Endothelial cell (in vitro differentiated cells): ENCODE results near the gene RAB31. TPM values are rescaled to one million over a fixed set of nuclear protein-coding genes. Genes with fewer than 3 reads are reported as not detected.

ENCODE experiments used
- DNase-seq: peaks from one replicate; pipeline ENCODE4 v3.0.0; 2021; ENCODE audit warnings: low spot score
- H3K27ac Mint-ChIP-seq: one replicate; pipeline ENCODE4 v1.8.0; 2021; ENCODE audit warnings: mixed read lengths, inconsistent platforms; ENCODE audit not compliant: unreplicated experiment
- H3K27me3 Mint-ChIP-seq: one replicate; pipeline ENCODE4 v1.8.0; 2021; ENCODE audit warnings: mild to moderate bottlenecking, moderate library complexity, mixed read lengths, inconsistent platforms; ENCODE audit not compliant: unreplicated experiment
- H3K36me3 Mint-ChIP-seq: one replicate; pipeline ENCODE4 v1.8.0; 2021; ENCODE audit warnings: mild to moderate bottlenecking, low read depth, mixed read lengths, inconsistent platforms; ENCODE audit not compliant: unreplicated experiment
- H3K4me1 Mint-ChIP-seq: one replicate; pipeline ENCODE4 v1.8.0; 2021; ENCODE audit warnings: mild to moderate bottlenecking, mixed read lengths, inconsistent platforms; ENCODE audit not compliant: unreplicated experiment
- H3K4me3 Mint-ChIP-seq: one replicate; pipeline ENCODE4 v1.8.0; 2021; ENCODE audit warnings: mild to moderate bottlenecking, mixed read lengths, inconsistent platforms; ENCODE audit not compliant: unreplicated experiment
- H3K9me3 Mint-ChIP-seq: one replicate; pipeline ENCODE4 v1.8.0; 2021; ENCODE audit warnings: mixed read lengths, inconsistent platforms; ENCODE audit not compliant: unreplicated experiment
- total RNA-seq: library from RNA; stranded (reverse); fragmentation: NEBNext Ultra II Directional; extraction: Animal tissue kit (Norgen Biotek cat#: 25700); gene quantifications from one replicate; pipeline ENCODE4 v1.2.1, GENCODE V29; 2021; ENCODE audit not compliant: unreplicated experiment
- TF ChIP-seq, protein P1 (sequence below): fragments of 200-600 bp; sonication (generic); IDR thresholded peaks from one replicate; pipeline ENCODE4 v1.5.0; 2021; ENCODE audit warnings: antibody characterized with exemption; ENCODE audit not compliant: unreplicated experiment

RAB31 gene
- total RNA-seq, 1 donor from 2014 or later, result 88.8 TPM

DNA sequence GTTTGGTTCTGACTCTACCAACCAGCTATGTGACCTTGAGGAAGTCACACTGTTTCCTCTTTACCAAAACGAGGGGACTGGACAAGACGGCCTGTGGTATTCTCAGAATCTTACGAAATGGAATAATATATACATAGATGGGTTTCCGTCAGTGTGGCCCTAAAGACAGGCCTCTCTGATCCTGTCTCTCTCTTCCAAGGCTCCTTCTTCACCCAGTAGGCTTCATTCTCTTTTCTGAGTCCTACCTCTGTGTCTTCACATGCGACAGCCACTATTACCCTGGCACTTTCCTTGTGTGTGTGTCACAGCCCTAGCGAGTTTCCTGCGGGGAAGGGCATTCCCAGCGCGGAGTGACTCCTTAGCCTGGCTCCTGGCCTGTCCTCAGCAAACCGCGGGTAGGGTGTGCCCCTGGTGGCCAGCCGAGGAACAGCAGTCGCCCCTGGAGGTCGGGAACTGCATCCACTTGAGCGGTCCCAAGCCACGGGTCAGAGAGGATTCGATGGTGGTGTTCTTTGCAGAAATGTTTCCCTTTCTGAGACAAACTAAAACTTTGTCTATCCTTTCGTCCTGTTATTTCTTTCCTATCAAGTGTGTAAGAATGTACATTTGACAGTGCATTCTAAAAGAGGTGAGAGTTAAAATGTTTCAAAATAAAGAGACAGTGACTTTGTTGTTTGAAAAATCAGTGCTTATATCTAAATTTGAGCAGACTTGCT, 63.3 kb downstream of the RAB31 start:
- H3K4me3 Mint-ChIP-seq, result no peak overlapping the region
- peaks cover 45% of the 10 kb centered on the region for H3K4me1 Mint-ChIP-seq
- peaks cover 5% of the 10 kb centered on the region for H3K27me3 Mint-ChIP-seq
- no peaks in the 10 kb centered on the region for H3K9me3 Mint-ChIP-seq
- H3K27ac Mint-ChIP-seq, result no peak overlapping the region
- TF ChIP-seq, protein P1, sequence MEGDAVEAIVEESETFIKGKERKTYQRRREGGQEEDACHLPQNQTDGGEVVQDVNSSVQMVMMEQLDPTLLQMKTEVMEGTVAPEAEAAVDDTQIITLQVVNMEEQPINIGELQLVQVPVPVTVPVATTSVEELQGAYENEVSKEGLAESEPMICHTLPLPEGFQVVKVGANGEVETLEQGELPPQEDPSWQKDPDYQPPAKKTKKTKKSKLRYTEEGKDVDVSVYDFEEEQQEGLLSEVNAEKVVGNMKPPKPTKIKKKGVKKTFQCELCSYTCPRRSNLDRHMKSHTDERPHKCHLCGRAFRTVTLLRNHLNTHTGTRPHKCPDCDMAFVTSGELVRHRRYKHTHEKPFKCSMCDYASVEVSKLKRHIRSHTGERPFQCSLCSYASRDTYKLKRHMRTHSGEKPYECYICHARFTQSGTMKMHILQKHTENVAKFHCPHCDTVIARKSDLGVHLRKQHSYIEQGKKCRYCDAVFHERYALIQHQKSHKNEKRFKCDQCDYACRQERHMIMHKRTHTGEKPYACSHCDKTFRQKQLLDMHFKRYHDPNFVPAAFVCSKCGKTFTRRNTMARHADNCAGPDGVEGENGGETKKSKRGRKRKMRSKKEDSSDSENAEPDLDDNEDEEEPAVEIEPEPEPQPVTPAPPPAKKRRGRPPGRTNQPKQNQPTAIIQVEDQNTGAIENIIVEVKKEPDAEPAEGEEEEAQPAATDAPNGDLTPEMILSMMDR, result peak; percentile 97
- peaks cover 17% of the 10 kb centered on the region for H3K36me3 Mint-ChIP-seq
- DNase-seq, result peak; percentile 97

DNA sequence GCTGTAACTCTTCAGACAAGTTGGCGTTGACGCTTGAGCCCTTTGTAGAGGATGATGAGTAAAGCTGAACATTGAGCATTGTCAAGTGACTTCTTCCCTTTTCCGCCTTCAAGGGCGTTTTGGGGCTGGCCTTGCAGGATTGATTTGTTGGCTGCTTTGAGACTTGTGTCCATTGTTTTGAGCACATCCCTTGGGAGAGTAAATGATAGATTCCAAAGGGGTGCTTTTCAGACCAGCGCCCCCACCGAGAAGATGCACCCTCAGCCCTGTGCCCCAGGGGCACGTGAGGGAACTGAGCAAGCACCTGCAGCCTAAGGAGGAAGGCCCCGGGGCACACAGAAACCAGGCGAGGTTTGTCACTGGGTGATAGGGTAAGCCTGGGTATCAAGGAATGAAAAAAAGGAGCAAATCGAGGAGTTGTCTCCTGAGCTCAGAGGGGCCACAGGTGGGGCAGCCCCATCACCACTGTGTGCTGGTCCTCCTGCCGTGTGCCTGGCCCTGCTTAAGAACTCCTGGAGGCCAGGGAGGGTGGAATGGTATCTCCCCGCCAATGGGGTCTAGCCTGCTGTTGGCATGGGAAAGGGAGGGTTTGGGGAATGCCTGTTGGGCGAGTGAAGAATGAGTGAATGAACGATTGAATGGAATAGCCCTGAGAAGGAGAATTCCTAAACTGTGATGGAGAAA, 64.0 kb downstream of the RAB31 start:
- peaks cover 44% of the 10 kb centered on the region for H3K4me1 Mint-ChIP-seq
- H3K36me3 Mint-ChIP-seq, result peaks cover 16% of the 10 kb centered on the region
- peaks cover 5% of the 10 kb centered on the region for H3K27me3 Mint-ChIP-seq
- no peak overlapping the region for H3K27ac Mint-ChIP-seq
- DNase-seq, result no peak
- no peak overlapping the region for H3K4me3 Mint-ChIP-seq
- TF ChIP-seq, protein P1, result no peak
- no peaks in the 10 kb centered on the region for H3K9me3 Mint-ChIP-seq

DNA sequence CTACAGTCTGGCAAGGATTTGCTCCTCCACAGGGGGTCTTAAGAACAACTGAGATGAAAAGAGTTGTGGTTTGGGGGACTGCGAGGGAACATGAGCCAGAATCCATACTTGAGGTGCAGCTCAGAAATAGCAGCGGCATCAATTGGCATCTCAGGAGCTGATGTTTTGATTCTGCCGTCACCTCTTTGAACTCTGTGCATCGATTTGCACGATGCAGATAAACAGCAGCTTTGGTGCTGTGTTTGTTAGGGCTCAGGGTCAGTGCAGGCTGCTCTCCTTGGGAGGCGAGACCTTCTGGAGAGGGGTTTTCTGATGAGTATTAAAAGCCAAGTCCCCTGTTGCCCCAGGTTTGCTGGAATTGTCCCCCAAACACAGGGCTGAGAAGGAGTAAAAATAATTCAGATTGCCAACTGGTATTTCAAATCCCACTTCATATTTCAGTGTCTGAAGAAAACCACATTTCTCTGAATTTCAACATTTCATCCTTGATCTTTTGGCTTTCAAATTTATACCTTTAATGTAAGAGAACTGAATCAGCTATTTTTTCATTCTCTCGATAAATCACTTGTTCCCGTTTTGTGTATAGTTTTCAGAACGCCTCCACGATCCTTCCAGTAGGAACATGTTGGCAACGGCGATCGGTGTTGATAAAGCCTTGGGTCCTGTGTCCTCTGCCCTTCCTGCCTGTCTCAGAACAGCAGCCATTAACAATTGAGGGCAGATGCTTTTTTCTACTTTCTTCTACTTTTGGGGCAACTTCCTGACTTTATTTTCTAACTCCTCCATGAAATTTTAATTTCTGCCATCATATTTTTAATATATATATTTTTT, 65.0 kb downstream of the RAB31 start:
- DNase-seq, result no peak

DNA sequence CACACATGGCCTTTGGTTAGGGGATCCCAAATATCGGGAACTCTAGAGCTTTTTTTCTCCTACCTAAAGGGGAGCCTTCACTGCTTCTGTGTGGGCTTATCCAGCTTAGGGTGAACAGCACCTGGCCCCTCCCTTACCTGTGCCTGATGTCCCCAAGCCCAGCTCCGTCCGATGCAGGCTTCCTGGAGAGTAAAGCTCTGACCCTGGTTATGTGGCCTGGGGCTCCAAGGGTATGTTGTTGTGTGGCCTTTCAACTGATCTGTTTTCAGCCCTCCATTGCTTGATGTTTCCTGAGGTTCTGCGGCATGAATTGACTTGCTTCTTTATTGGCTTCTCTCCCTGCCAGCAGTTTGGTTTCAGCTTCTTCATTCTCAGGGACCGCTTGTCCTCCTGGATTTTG, 66.0 kb downstream of the RAB31 start:
- Mint-ChIP-seq H3K9me3 (no peaks in the 10 kb centered on the region), H3K36me3 (peaks cover 10% of the 10 kb centered on the region), H3K4me1 (peaks cover 40% of the 10 kb centered on the region), H3K27ac (no peak overlapping the region), H3K27me3 (peaks cover 6% of the 10 kb centered on the region), H3K4me3 (no peak overlapping the region)
- DNase-seq, result no peak
- TF ChIP-seq, protein P1, result no peak

More for the DNA sequence above, 65.0 kb downstream of the RAB31 start:
- no peaks in the 10 kb centered on the region for H3K9me3 Mint-ChIP-seq
- TF ChIP-seq, protein P1, result no peak
- H3K4me1 Mint-ChIP-seq, result peaks cover 42% of the 10 kb centered on the region
- peaks cover 6% of the 10 kb centered on the region for H3K27me3 Mint-ChIP-seq
- no peak overlapping the region for H3K4me3 Mint-ChIP-seq
- H3K27ac Mint-ChIP-seq, result no peak overlapping the region
- H3K36me3 Mint-ChIP-seq, result peaks cover 12% of the 10 kb centered on the region
